ENCODE measurements around the gene TRIM54. TPM values are rescaled to one million over a fixed set of nuclear protein-coding genes. Genes with fewer than 3 reads are reported as not detected.
"Not testable (repeated sequence)": the region's sequence is repeated elsewhere in the genome, so short reads cannot be mapped to it uniquely, and the experiment has no call there.

Gene TRIM54
- total RNA-seq, 1 donor, result not detected

GRCh38 chr2:27270670-27271069 is 11.6 kb upstream of the TRIM54 start:
- no peaks in the 10 kb centered on the region for H4K20me1 ChIP-seq (ENCODE audit: insufficient read depth, low read length)
- no peaks in the 10 kb centered on the region for H3K79me2 ChIP-seq (ENCODE audit: insufficient read depth, low read length)
- no peak overlapping the region for H2AFZ ChIP-seq (ENCODE audit: low read length)
- DNase-seq (ENCODE audit: insufficient read length, low spot score, missing footprints), result no peak
- peaks cover 30% of the 10 kb centered on the region for H3K27me3 ChIP-seq (ENCODE audit: insufficient read depth, low read length)
- no peaks in the 10 kb centered on the region for H3K9me3 ChIP-seq (ENCODE audit: low read depth, low read length)
- no peak for TF ChIP-seq CTCF (IDR thresholded peaks at IDR 0.05; ENCODE audit: extremely low read depth, low read depth, low read length)
- no peaks in the 10 kb centered on the region for H3K36me3 ChIP-seq (ENCODE audit: insufficient read depth, low read length)
- H3K4me1 ChIP-seq (ENCODE audit: insufficient read depth, low read length), result peaks cover 8% of the 10 kb centered on the region
- H3K4me3 ChIP-seq (ENCODE audit: insufficient read depth, low read length), result no peak overlapping the region
- H3K4me2 ChIP-seq (ENCODE audit: insufficient read depth, low read length), result no peak overlapping the region
- H3K27ac ChIP-seq (ENCODE audit: low read depth, low read length), result no peak overlapping the region

DNA sequence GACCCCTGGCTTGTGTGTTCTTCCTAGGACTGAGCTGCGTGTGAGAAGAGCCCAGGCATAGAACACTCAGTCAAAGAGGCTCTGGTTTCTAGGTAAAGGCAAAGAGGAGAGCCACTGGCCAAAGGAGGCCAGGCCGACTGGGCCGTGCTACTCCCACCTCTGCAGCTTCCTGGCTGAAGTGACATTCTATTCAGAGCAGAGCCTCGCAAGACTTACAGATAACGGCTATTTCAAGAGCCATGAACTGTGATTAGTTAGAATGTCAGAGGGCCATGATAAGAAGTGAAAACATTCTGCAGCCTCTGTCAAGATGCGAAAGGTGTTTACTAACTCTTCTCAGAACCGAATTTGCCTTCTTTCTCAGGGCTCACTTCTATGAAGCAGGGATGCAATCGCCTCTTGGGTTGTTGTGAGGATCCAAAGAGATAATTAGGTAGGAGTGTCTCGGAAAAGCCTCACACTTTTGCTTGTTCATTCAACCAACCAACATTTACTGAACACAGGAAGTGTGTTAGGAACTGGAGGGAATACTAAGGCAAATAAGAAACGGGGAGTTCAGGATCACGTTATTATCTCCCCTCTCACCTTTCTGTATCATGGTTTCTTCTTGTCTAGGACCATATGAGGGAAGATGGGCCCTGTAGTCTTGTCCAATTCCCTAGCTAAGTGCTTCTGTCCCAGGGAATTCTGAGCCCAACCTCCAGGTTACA is 10.4 kb upstream of the TRIM54 start:
- Histone ChIP-seq H2AFZ (ENCODE audit: low read length) (no peak overlapping the region), H3K4me1 (ENCODE audit: insufficient read depth, low read length) (peaks cover 8% of the 10 kb centered on the region), H3K36me3 (ENCODE audit: insufficient read depth, low read length) (no peaks in the 10 kb centered on the region), H4K20me1 (ENCODE audit: insufficient read depth, low read length) (no peaks in the 10 kb centered on the region), H3K4me2 (ENCODE audit: insufficient read depth, low read length) (no peak overlapping the region), H3K27ac (ENCODE audit: low read depth, low read length) (no peak overlapping the region), H3K27me3 (ENCODE audit: insufficient read depth, low read length) (peaks cover 24% of the 10 kb centered on the region), H3K4me3 (ENCODE audit: insufficient read depth, low read length) (no peak overlapping the region), H3K79me2 (ENCODE audit: insufficient read depth, low read length) (no peaks in the 10 kb centered on the region), H3K9me3 (ENCODE audit: low read depth, low read length) (no peaks in the 10 kb centered on the region)
- no peak for TF ChIP-seq CTCF (IDR thresholded peaks at IDR 0.05; ENCODE audit: extremely low read depth, low read depth, low read length)
- no peak for DNase-seq (ENCODE audit: insufficient read length, low spot score, missing footprints)

- DNase-seq (ENCODE audit: insufficient read length, low spot score, missing footprints); H4K20me1 ChIP-seq (ENCODE audit: insufficient read depth, low read length): not testable (repeated sequence)
Observed at GRCh38 chr2:27272537-27273522, 9.4 kb upstream of the TRIM54 start.

DNA sequence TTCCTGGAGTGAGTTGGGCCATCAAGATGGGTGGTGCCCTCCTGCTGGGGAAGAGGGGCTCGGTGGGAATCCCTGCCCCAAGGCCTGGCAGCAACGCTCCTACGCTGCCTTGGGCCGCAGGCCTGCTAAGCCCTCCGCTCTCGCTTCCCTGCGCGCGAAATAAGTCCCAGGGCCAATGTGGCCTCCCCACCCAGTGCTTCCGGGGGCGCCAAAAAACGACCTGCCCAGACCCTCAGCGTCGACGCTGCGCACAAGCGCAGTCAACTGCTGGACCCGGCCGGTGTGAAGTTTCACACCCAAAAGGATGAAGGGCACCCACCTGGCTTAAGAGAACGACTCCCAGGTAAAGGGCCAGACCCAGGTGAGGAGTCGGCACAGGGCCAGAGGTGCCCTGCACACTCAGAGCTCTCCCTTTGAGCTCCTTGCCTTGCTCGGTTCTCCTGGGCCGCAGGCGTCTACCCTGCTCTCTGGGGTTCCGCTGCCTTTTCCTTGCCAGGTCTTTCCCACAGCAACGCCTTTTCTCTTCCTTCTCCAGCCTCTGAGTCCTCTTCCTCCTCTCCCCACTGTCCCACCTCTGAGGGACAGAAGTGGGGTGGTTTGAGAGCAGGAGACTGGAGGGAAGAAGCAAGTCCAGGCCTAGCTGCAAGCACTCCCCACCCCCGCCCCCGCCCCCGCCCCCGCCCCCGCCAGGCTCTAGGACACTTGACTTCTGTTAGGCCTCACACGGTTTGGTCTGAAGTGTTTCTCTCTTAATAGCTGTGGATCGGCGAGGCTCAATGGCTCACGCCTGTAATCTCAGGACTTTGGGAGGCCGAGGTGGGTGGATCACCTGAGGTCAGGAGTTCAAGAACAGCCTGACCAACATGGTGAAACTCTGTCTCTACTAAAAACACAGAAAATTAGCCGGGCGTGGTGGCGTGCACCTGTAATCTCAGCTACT is 6.7 kb upstream of the TRIM54 start, which contains the start of gene DNAJC5G:
DNAJC5G (plus strand) TSS at position 223 of the 940 bp plus-strand sequence. CDS start 1,296 bp downstream, outside the sequence.
- Histone ChIP-seq H3K4me1 (ENCODE audit: insufficient read depth, low read length) (peaks cover 14% of the 10 kb centered on the region), H4K20me1 (ENCODE audit: insufficient read depth, low read length) (no peaks in the 10 kb centered on the region), H3K79me2 (ENCODE audit: insufficient read depth, low read length) (no peaks in the 10 kb centered on the region), H3K36me3 (ENCODE audit: insufficient read depth, low read length) (no peaks in the 10 kb centered on the region), H3K27me3 (ENCODE audit: insufficient read depth, low read length) (peaks cover 8% of the 10 kb centered on the region), H2AFZ (ENCODE audit: low read length) (no peak within 1 kb of the TSS), H3K9me3 (ENCODE audit: low read depth, low read length) (no peaks in the 10 kb centered on the region), H3K4me2 (ENCODE audit: insufficient read depth, low read length) (no peak within 1 kb of the TSS), H3K27ac (ENCODE audit: low read depth, low read length) (no peak within 1 kb of the TSS), H3K4me3 (ENCODE audit: insufficient read depth, low read length) (no peak within 1 kb of the TSS)
- no peak for TF ChIP-seq CTCF (IDR thresholded peaks at IDR 0.05; ENCODE audit: extremely low read depth, low read depth, low read length)
- no peak for DNase-seq (ENCODE audit: insufficient read length, low spot score, missing footprints)

More at GRCh38 chr2:27272537-27273522, 9.4 kb upstream of the TRIM54 start:
- not testable (repeated sequence) for H3K9me3 ChIP-seq (ENCODE audit: low read depth, low read length); H3K27ac ChIP-seq (ENCODE audit: low read depth, low read length); H2AFZ ChIP-seq (ENCODE audit: low read length); H3K4me1 ChIP-seq (ENCODE audit: insufficient read depth, low read length); H3K79me2 ChIP-seq (ENCODE audit: insufficient read depth, low read length); H3K4me3 ChIP-seq (ENCODE audit: insufficient read depth, low read length); H3K4me2 ChIP-seq (ENCODE audit: insufficient read depth, low read length); H3K36me3 ChIP-seq (ENCODE audit: insufficient read depth, low read length)
- peaks cover 19% of the 10 kb centered on the region for H3K27me3 ChIP-seq (ENCODE audit: insufficient read depth, low read length)
